ENCODE data around the gene HNRNPH1.
A peak's percentile ranks its signal among the peaks of the same experiment; 100 is the strongest.

The HNRNPH1 gene

GRCh38 chr5:179619776-179620175 is 3.7 kb downstream of the HNRNPH1 start:
- H3K4me3 ChIP-seq (ENCODE audit: low read depth, low read length), result peak overlapping the region; percentile 23
- no peaks in the 10 kb centered on the region for H3K9me3 ChIP-seq (ENCODE audit: control insufficient read depth, insufficient read depth, low read length)
- H3K4me1 ChIP-seq (ENCODE audit: control insufficient read depth, insufficient read depth, low read length), result peaks cover 2% of the 10 kb centered on the region
- H3K27me3 ChIP-seq (ENCODE audit: control insufficient read depth, insufficient read depth, low read length), result no peaks in the 10 kb centered on the region
- no peak overlapping the region for H3K9ac ChIP-seq (ENCODE audit: low read depth, low read length)
- peaks cover 49% of the 10 kb centered on the region for H3K36me3 ChIP-seq (ENCODE audit: control insufficient read depth, insufficient read depth, low read length)

GRCh38 chr5:179618923-179619554 is 4.4 kb downstream of the HNRNPH1 start:
- H3K27me3 ChIP-seq (ENCODE audit: control insufficient read depth, insufficient read depth, low read length), result no peaks in the 10 kb centered on the region
- no peaks in the 10 kb centered on the region for H3K9me3 ChIP-seq (ENCODE audit: control insufficient read depth, insufficient read depth, low read length)
- H3K4me1 ChIP-seq (ENCODE audit: control insufficient read depth, insufficient read depth, low read length), result peaks cover 2% of the 10 kb centered on the region
- no peak overlapping the region for H3K4me3 ChIP-seq (ENCODE audit: low read depth, low read length)
- H3K9ac ChIP-seq (ENCODE audit: low read depth, low read length), result no peak overlapping the region
- H3K36me3 ChIP-seq (ENCODE audit: control insufficient read depth, insufficient read depth, low read length), result peaks cover 56% of the 10 kb centered on the region

- Histone ChIP-seq H3K27me3 (ENCODE audit: control insufficient read depth, insufficient read depth, low read length) (no peaks in the 10 kb centered on the region), H3K36me3 (ENCODE audit: control insufficient read depth, insufficient read depth, low read length) (peaks cover 67% of the 10 kb centered on the region), H3K9ac (ENCODE audit: low read depth, low read length) (no peak overlapping the region), H3K9me3 (ENCODE audit: control insufficient read depth, insufficient read depth, low read length) (no peaks in the 10 kb centered on the region), H3K4me1 (ENCODE audit: control insufficient read depth, insufficient read depth, low read length) (peaks cover 2% of the 10 kb centered on the region), H3K4me3 (ENCODE audit: low read depth, low read length) (no peak overlapping the region)
Observed at GRCh38 chr5:179617930-179618329, 5.5 kb downstream of the HNRNPH1 start.

DNA sequence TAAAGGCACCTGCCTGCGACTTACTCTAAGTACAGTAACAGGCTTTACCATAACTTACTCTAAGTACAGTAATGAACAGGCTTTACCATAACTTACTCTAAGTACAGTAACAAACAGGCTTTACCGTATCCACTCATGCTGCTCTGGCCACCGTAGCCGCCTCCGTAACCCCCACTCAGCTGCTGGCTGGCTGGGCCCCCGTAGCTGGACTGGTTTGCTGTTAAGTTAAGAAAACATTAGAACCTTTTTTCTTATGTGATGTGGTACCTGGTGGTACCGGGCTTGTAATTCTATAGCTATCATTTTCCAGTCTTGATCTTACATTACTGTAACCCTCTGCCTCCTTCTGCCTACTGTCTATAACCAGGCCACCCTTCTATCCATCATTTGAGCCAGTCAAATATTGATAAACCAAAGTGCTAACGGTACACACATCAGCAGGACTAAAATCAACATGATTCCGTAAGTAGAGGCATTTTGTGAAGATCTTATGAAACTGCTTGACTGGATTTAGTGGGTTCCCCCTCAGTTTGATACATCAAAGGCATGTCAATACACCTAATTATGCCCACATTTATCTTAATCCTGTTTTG is 7.4 kb downstream of the HNRNPH1 start:
- no peak overlapping the region for H3K9ac ChIP-seq (ENCODE audit: low read depth, low read length)
- no peaks in the 10 kb centered on the region for H3K27me3 ChIP-seq (ENCODE audit: control insufficient read depth, insufficient read depth, low read length)
- no peaks in the 10 kb centered on the region for H3K4me1 ChIP-seq (ENCODE audit: control insufficient read depth, insufficient read depth, low read length)
- no peak overlapping the region for H3K4me3 ChIP-seq (ENCODE audit: low read depth, low read length)
- no peaks in the 10 kb centered on the region for H3K9me3 ChIP-seq (ENCODE audit: control insufficient read depth, insufficient read depth, low read length)
- H3K36me3 ChIP-seq (ENCODE audit: control insufficient read depth, insufficient read depth, low read length), result peaks cover 63% of the 10 kb centered on the region

DNA sequence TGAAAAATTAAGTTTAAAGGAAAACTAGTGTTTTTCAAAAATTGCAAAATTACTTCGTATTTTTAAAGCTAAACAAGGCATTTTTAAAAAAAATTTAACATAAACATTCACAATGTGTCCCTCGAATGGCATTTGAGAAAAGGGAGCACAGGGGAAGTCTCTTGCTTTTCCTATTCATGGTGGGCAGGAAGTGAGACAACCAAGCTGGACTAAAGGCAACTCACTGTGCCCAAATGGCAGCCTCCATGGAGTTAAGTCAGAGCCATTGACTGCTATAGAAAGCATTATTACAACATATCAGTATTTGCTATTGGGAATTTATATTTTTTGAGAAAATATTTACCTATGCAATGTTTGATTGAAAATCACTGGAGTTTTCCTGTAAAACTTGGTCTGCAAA is 8.3 kb downstream of the HNRNPH1 start:
- Histone ChIP-seq H3K27me3 (ENCODE audit: control insufficient read depth, insufficient read depth, low read length) (no peaks in the 10 kb centered on the region), H3K9ac (ENCODE audit: low read depth, low read length) (no peak overlapping the region), H3K4me1 (ENCODE audit: control insufficient read depth, insufficient read depth, low read length) (no peaks in the 10 kb centered on the region), H3K4me3 (ENCODE audit: low read depth, low read length) (no peak overlapping the region), H3K9me3 (ENCODE audit: control insufficient read depth, insufficient read depth, low read length) (no peaks in the 10 kb centered on the region), H3K36me3 (ENCODE audit: control insufficient read depth, insufficient read depth, low read length) (peaks cover 61% of the 10 kb centered on the region)

DNA sequence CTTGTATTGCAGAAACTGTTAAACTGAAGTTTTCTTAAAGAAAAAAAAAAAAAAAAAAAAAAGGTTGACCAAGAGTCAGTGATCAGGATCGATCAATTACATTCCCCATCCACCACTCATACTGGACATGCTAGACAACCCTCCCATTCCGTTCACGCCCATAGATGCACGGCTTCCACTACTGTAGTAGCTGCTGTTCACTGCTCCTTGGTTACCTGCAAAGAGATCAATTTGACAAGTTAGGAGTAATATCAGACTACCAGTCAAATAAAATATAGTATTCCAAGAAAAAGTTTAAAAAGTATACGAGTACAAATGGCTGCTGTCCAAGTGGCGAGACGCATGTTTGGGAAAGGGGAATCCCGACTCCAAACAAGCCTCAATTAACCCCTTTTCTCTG is 8.7 kb downstream of the HNRNPH1 start:
- Histone ChIP-seq H3K27me3 (ENCODE audit: control insufficient read depth, insufficient read depth, low read length) (no peaks in the 10 kb centered on the region), H3K36me3 (ENCODE audit: control insufficient read depth, insufficient read depth, low read length) (peaks cover 63% of the 10 kb centered on the region), H3K4me1 (ENCODE audit: control insufficient read depth, insufficient read depth, low read length) (no peaks in the 10 kb centered on the region), H3K9ac (ENCODE audit: low read depth, low read length) (no peak overlapping the region), H3K9me3 (ENCODE audit: control insufficient read depth, insufficient read depth, low read length) (no peaks in the 10 kb centered on the region), H3K4me3 (ENCODE audit: low read depth, low read length) (no peak overlapping the region)

GRCh38 chr5:179613460-179614071 is 9.9 kb downstream of the HNRNPH1 start:
- Histone ChIP-seq H3K9ac (ENCODE audit: low read depth, low read length) (no peak overlapping the region), H3K36me3 (ENCODE audit: control insufficient read depth, insufficient read depth, low read length) (peaks cover 70% of the 10 kb centered on the region), H3K9me3 (ENCODE audit: control insufficient read depth, insufficient read depth, low read length) (no peaks in the 10 kb centered on the region), H3K4me3 (ENCODE audit: low read depth, low read length) (no peak overlapping the region), H3K4me1 (ENCODE audit: control insufficient read depth, insufficient read depth, low read length) (no peaks in the 10 kb centered on the region), H3K27me3 (ENCODE audit: control insufficient read depth, insufficient read depth, low read length) (no peaks in the 10 kb centered on the region)

- no peaks in the 10 kb centered on the region for H3K9me3 ChIP-seq (ENCODE audit: control insufficient read depth, insufficient read depth, low read length)
- no peak overlapping the region for H3K9ac ChIP-seq (ENCODE audit: low read depth, low read length)
- H3K4me1 ChIP-seq (ENCODE audit: control insufficient read depth, insufficient read depth, low read length), result no peaks in the 10 kb centered on the region
- H3K4me3 ChIP-seq (ENCODE audit: low read depth, low read length), result no peak overlapping the region
- H3K36me3 ChIP-seq (ENCODE audit: control insufficient read depth, insufficient read depth, low read length), result peaks cover 64% of the 10 kb centered on the region
- H3K27me3 ChIP-seq (ENCODE audit: control insufficient read depth, insufficient read depth, low read length), result no peaks in the 10 kb centered on the region
Observed at GRCh38 chr5:179612577-179613459, 10.7 kb downstream of the HNRNPH1 start.

GRCh38 chr5:179610903-179611265 is 12.6 kb downstream of the HNRNPH1 start:
- Histone ChIP-seq H3K27me3 (ENCODE audit: control insufficient read depth, insufficient read depth, low read length) (no peaks in the 10 kb centered on the region), H3K36me3 (ENCODE audit: control insufficient read depth, insufficient read depth, low read length) (peaks cover 70% of the 10 kb centered on the region), H3K4me3 (ENCODE audit: low read depth, low read length) (no peak overlapping the region), H3K9ac (ENCODE audit: low read depth, low read length) (no peak overlapping the region), H3K9me3 (ENCODE audit: control insufficient read depth, insufficient read depth, low read length) (no peaks in the 10 kb centered on the region), H3K4me1 (ENCODE audit: control insufficient read depth, insufficient read depth, low read length) (no peaks in the 10 kb centered on the region)

DNA sequence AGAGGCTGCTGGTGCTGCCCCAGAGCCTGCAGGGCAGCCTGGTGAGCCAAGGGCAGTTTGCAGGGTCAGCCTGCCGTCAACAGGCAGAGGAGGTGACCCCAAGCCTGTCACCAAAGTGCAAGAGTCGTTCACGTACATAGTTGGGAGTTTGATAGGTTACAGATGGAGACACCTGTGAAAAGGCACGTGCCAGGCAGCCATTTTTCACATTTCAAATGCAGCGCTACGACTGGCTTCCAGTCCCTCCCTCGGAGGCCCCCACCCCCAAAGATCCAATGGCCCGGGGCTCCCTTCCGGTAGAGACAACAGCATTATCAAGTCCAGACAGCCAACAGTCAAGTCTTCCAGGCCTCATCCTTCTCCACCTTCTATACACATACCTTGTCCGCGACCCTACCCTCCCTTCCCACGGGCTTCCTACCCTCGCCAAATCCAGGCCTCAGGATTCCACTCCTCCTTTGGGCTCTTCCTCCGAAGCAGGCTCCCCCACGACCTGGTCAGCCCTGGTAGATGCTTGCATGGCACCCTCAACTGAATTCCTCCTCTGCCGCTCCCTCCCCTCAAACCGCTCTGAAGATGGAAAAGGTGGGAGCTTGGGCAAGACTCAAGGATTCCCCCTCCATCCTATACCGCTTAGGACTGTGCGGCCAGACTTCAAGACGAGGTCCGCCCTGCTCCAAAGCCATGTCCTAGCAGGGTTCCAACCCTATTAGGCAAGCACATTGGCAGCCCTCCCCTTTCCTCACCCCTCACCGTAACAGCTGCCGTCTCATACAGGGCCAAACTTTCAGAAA is 13.2 kb downstream of the HNRNPH1 start:
- no peak overlapping the region for H3K4me3 ChIP-seq (ENCODE audit: low read depth, low read length)
- no peaks in the 10 kb centered on the region for H3K4me1 ChIP-seq (ENCODE audit: control insufficient read depth, insufficient read depth, low read length)
- no peaks in the 10 kb centered on the region for H3K27me3 ChIP-seq (ENCODE audit: control insufficient read depth, insufficient read depth, low read length)
- H3K36me3 ChIP-seq (ENCODE audit: control insufficient read depth, insufficient read depth, low read length), result peaks cover 71% of the 10 kb centered on the region
- no peak overlapping the region for H3K9ac ChIP-seq (ENCODE audit: low read depth, low read length)
- no peaks in the 10 kb centered on the region for H3K9me3 ChIP-seq (ENCODE audit: control insufficient read depth, insufficient read depth, low read length)

DNA sequence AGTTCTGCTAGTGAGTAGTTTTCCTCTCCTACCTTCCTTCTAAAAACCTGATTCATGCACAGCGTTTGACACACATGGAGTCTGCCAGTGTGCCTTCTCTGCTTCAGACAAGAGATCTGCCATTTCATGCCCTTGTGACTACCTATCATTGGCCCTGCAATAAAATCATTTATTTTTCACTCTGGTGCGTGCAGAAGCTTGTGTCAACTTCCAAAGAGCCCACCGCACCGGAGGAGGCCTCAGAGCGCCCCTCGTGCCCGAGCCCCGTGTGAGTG is 13.7 kb downstream of the HNRNPH1 start:
- H3K4me1 ChIP-seq (ENCODE audit: control insufficient read depth, insufficient read depth, low read length), result no peaks in the 10 kb centered on the region

More for the DNA sequence above, 13.7 kb downstream of the HNRNPH1 start:
- Histone ChIP-seq H3K36me3 (ENCODE audit: control insufficient read depth, insufficient read depth, low read length) (peaks cover 66% of the 10 kb centered on the region), H3K9ac (ENCODE audit: low read depth, low read length) (no peak overlapping the region), H3K27me3 (ENCODE audit: control insufficient read depth, insufficient read depth, low read length) (no peaks in the 10 kb centered on the region), H3K4me3 (ENCODE audit: low read depth, low read length) (no peak overlapping the region), H3K9me3 (ENCODE audit: control insufficient read depth, insufficient read depth, low read length) (no peaks in the 10 kb centered on the region)
